NT2/D1 (cell line): Measurements from ENCODE around the gene FZD10.

Source experiments
- DNase-seq: peaks from one replicate; pipeline ENCODE4 v3.0.0-alpha.2; 2011; ENCODE audit warnings: low read depth, low spot score
- H3K27me3 ChIP-seq: 2 replicates; pipeline ENCODE4 v1.6.0; 2011; ENCODE audit warnings: mild to moderate bottlenecking; ENCODE audit not compliant: insufficient read length, insufficient read depth
- H3K36me3 ChIP-seq: 2 replicates; pipeline ENCODE4 v1.6.1; 2011; ENCODE audit warnings: mild to moderate bottlenecking, low read length, mixed read lengths; ENCODE audit not compliant: insufficient read depth, insufficient read length
- H3K4me1 ChIP-seq: 2 replicates; pipeline ENCODE4 v1.5.1; 2011; ENCODE audit not compliant: insufficient read depth, insufficient read length
- H3K4me3 ChIP-seq: 2 replicates; pipeline ENCODE4 v1.5.1; 2011; ENCODE audit warnings: low read depth; ENCODE audit not compliant: insufficient read length
- H3K9ac ChIP-seq: 2 replicates; pipeline ENCODE4 v1.6.0; 2011; ENCODE audit warnings: low read depth; ENCODE audit not compliant: insufficient read length
- H3K9me3 ChIP-seq: 2 replicates; pipeline ENCODE4 v1.5.1; 2011; ENCODE audit warnings: mild to moderate bottlenecking, low read length; ENCODE audit not compliant: insufficient read depth
- SUZ12 ChIP-seq: IDR thresholded peaks from 2 replicates; pipeline ENCODE4 v1.6.1; 2011; ENCODE audit not compliant: insufficient read length, insufficient read depth; ENCODE audit errors: extremely low read depth
- YY1 ChIP-seq: IDR thresholded peaks from 2 replicates; pipeline ENCODE4 v1.6.1; 2011; ENCODE audit not compliant: insufficient read length, insufficient read depth
- ZNF274 ChIP-seq: IDR thresholded peaks from 2 replicates; pipeline ENCODE4 v1.6.1; 2011; ENCODE audit warnings: mild to moderate bottlenecking, low read depth, low read length

FZD10 gene

DNA sequence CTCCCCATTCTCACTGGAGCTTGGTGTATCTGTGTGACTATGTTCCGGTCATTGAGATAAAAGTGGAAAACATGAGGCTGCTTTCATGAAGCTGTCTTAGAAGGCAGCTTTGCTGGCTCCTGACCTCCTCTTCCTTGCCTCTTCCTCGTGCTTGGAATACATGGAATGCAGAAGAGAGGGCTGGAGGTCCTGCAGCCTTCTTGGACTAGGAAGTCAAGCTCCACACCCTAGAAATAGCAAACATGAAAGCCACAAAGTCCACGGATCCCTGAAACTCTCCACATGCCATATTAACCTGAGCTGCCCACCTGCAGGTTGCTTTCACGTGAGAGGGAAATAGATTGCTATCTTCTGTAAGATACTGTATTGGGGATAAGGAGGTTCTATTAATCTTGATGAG lies 51.0 kb downstream of the FZD10 start:
- H3K27me3 ChIP-seq, result peaks cover 20% of the 10 kb centered on the region
- TF ChIP-seq SUZ12 (no peak), YY1 (no peak), ZNF274 (no peak)
- no peak for DNase-seq
- no peak overlapping the region for H3K4me3 ChIP-seq
- no peaks in the 10 kb centered on the region for H3K4me1 ChIP-seq
- no peak overlapping the region for H3K9ac ChIP-seq
- no peaks in the 10 kb centered on the region for H3K9me3 ChIP-seq
- no peaks in the 10 kb centered on the region for H3K36me3 ChIP-seq

DNA sequence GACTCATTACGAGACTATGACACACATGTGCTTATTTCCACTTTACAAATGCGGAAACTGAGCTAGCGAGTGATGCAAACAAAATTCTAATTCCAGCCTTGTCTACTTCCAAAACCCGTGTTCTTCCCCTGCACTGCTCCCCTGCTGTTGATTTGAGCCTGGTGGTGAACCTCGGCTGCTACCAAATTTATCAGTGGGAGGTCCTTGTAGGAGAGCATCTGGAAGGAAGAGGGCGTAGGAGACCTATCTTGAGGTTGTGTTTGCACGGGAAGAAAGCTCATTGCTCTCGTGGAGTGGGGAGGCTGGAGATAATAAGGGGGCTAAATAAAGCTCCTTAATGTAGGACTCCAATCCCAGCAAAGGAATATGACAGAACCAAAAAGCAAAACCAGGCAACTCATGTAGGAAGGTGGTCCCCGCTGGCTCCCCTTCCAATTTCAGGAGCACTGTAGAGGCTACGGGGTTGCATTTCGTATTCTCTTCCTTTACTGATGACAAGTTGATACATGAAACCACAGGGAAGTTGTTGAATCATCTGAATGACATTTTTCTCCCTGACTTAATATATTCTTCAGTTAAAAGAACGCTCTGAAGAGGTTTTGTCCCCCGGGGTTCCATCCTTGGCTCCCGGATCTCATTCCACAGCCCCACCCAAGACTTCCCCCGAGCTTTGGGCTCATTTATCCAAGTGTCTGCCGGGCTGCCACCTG lies 52.6 kb downstream of the FZD10 start:
- H3K4me1 ChIP-seq, result peaks cover 3% of the 10 kb centered on the region
- TF ChIP-seq ZNF274 (no peak), SUZ12 (no peak), YY1 (no peak)
- H3K4me3 ChIP-seq, result no peak overlapping the region
- no peak overlapping the region for H3K9ac ChIP-seq
- no peaks in the 10 kb centered on the region for H3K9me3 ChIP-seq
- DNase-seq, result no peak
- H3K36me3 ChIP-seq, result no peaks in the 10 kb centered on the region
- peaks cover 28% of the 10 kb centered on the region for H3K27me3 ChIP-seq
